GM12878 (cell line): ENCODE results near the gene CBS. TPM values are rescaled to one million over a fixed set of nuclear protein-coding genes. Genes with fewer than 3 reads are reported as not detected.
"Not testable (repeated sequence)": the region's sequence is repeated elsewhere in the genome, so short reads cannot be mapped to it uniquely, and the experiment has no call there.

ENCODE experiments used
- ATAC-seq: fragments of 200-7000 bp; cut with Tn5 transposase; 3 replicates; pipeline ENCODE4 v1.9.1; 2020; ENCODE audit warnings: mild to moderate bottlenecking, moderate library complexity
- BruUV-seq: library from RNA; stranded (reverse); fragments of 400-500 nt; replicated peaks from 2 replicates; lab custom pipeline; 2021; lab: Mats Ljungman, UMichigan
- CTCF ChIA-PET: fragments of 300-600 bp; sonication (Branson Sonifier 250); formaldehyde crosslinking; extraction: SDS; loops from one replicate; lab custom pipeline; 2021; ENCODE audit warnings: inconsistent platforms; lab: Yijun Ruan, JAX
- POLR2A ChIA-PET: fragments of 350-600 bp; formaldehyde crosslinking; extraction: SDS; loops from one replicate; lab custom pipeline; 2021; ENCODE audit warnings: inconsistent platforms; lab: Charles Lee
- RAD21 ChIA-PET: fragments of 300-600 bp; sonication (Branson Sonifier 250); formaldehyde crosslinking; loops from one replicate; lab custom pipeline; 2023; ENCODE audit warnings: antibody characterized with exemption; ENCODE audit not compliant: unreplicated experiment; lab: Charles Lee
- SMC1A ChIA-PET: fragments of 300-600 bp; sonication (Branson Sonifier 250); formaldehyde crosslinking; loops from one replicate; lab custom pipeline; 2023; ENCODE audit not compliant: unreplicated experiment, uncharacterized antibody; lab: Charles Lee
- DNase-seq: peaks from one replicate; pipeline ENCODE4 v3.0.0-alpha.2; 2011; ENCODE audit warnings: low read depth, low spot score
- FAIRE-seq: peaks from 3 replicates; lab custom pipeline; 2011; peaks lifted over from hg19 to GRCh38; lab: Jason Lieb, UNC
- H2AFZ ChIP-seq: 2 replicates; pipeline ENCODE4 v1.6.0; 2011; ENCODE audit warnings: low read depth, low read length, control low read depth; ENCODE audit not compliant: control insufficient read depth
- H3K27ac ChIP-seq: 2 replicates; pipeline ENCODE4 v1.5.1; 2011; ENCODE audit warnings: control low read depth; ENCODE audit not compliant: control insufficient read depth, insufficient read depth
- H3K27me3 ChIP-seq, 2 experiments: replicated peaks in 1 of 2; 2 replicates each; pipeline versions ENCODE4 v1.6.0 to v1.6.1; 2011; ENCODE audit warnings: low read length in 1 of 2; ENCODE audit not compliant: control insufficient read depth in 2 of 2, insufficient read depth in 2 of 2
- H3K36me3 ChIP-seq, 2 experiments: 2 replicates each; pipeline ENCODE4 v1.5.1; 2011; ENCODE audit warnings: low read length in 1 of 2; ENCODE audit not compliant: control insufficient read depth in 2 of 2, insufficient read depth in 2 of 2
- H3K4me1 ChIP-seq: 2 replicates; pipeline ENCODE4 v1.6.1; 2011; ENCODE audit warnings: mild to moderate bottlenecking, low read length, moderate library complexity, mixed read lengths; ENCODE audit not compliant: control insufficient read depth, insufficient read depth
- H3K4me2 ChIP-seq: 2 replicates; pipeline ENCODE4 v1.6.0; 2011; ENCODE audit warnings: control low read depth; ENCODE audit not compliant: control insufficient read depth, insufficient read depth
- H3K4me3 ChIP-seq: fragments of 200-600 bp; sonication (generic); 2 replicates; pipeline ENCODE4 v1.5.1; 2016
- H3K79me2 ChIP-seq: 2 replicates; pipeline ENCODE4 v1.6.0; 2011; ENCODE audit warnings: low read length; ENCODE audit not compliant: control insufficient read depth, insufficient read depth
- H3K9ac ChIP-seq: 2 replicates; pipeline ENCODE4 v1.8.0; 2011; ENCODE audit warnings: low read length, control low read depth, mixed read lengths; ENCODE audit not compliant: control insufficient read depth, insufficient read depth
- H3K9me3 ChIP-seq: replicated peaks from 3 replicates; pipeline ENCODE4 v1.5.1; 2011; ENCODE audit warnings: mild to moderate bottlenecking, low read length; ENCODE audit not compliant: control insufficient read depth, insufficient read depth
- H4K20me1 ChIP-seq: 2 replicates; pipeline ENCODE4 v1.6.0; 2011; ENCODE audit not compliant: control insufficient read depth, insufficient read depth
- BHLHE40 ChIP-seq, 2 experiments: fragments of 450-650 bp in 1 of 2; IDR thresholded peaks; 2 replicates each; pipeline ENCODE4 v1.6.1; 2011 to 2017; ENCODE audit warnings: low read depth in 2 of 2, borderline replicate concordance in 1 of 2, improper control_type of control experiment in 1 of 2, low read length in 1 of 2, mild to moderate bottlenecking in 1 of 2
- IRF3 ChIP-seq: fragments of 450-650 bp; IDR thresholded peaks from 2 replicates; pipeline ENCODE4 v1.6.1; 2014; ENCODE audit warnings: mild to moderate bottlenecking
- MXI1 ChIP-seq: fragments of 150-350 bp; IDR thresholded peaks from 2 replicates; pipeline ENCODE4 v1.6.1; 2011; ENCODE audit warnings: low read depth, mild to moderate bottlenecking, inconsistent platforms, low read length, improper control_type of control experiment
- POLR2A ChIP-seq: IDR thresholded peaks from 2 replicates; pipeline ENCODE4 v1.6.1; 2011; ENCODE audit warnings: low read depth, mild to moderate bottlenecking, low read length
- RBBP5 ChIP-seq: fragments of 200-600 bp; sonication (generic); conservative IDR thresholded peaks from 2 replicates; pipeline ENCODE4 v1.6.1; 2016
- SIN3A ChIP-seq: IDR thresholded peaks from 2 replicates; pipeline ENCODE4 v1.6.1; 2012; ENCODE audit warnings: low read depth, low read length, improper control_type of control experiment
- TARDBP ChIP-seq: IDR thresholded peaks from 2 replicates; pipeline ENCODE4 v1.6.1; 2016; ENCODE audit warnings: borderline replicate concordance
- USF1 ChIP-seq: IDR thresholded peaks from 2 replicates; pipeline ENCODE4 v1.6.1; 2011; ENCODE audit warnings: borderline replicate concordance, low read depth, mild to moderate bottlenecking, moderate library complexity, mixed read lengths, low read length; ENCODE audit not compliant: insufficient read depth; ENCODE audit errors: extremely low read length
- ZBED1 ChIP-seq: IDR thresholded peaks from 2 replicates; pipeline ENCODE4 v1.6.1; 2016; ENCODE audit warnings: borderline replicate concordance
- WGBS: methylation state at CpG from one replicate; pipeline ENCODE4 v1.1.6; 2016; ENCODE audit warnings: low lambda C conversion rate; ENCODE audit not compliant: insufficient replicate concordance, insufficient coverage; ENCODE audit errors: missing lambda C conversion rate; 5-methylcytosine and 5-hydroxymethylcytosine counted together
- in situ Hi-C: fragments of 300-500 bp; cut with MboI; formaldehyde crosslinking; loops from 9 replicates; pipeline ENCODE4 v1.14.3; 2018; ENCODE audit warnings: mixed read lengths
- intact Hi-C: fragments of 100-400 bp; cut with micrococcal nuclease; formaldehyde crosslinking; loops from one replicate; pipeline ENCODE4 v1.14.2; 2022; ENCODE audit not compliant: unreplicated experiment
- polyA plus RNA-seq, 11 experiments: library from polyadenylated mRNA; depleted of rRNA in 4 of 11; unstranded in 6 of 11; stranded (reverse) in 5 of 11; fragments of >200 nt; fragmentation: Nextera tagmentation in 4 of 11; fragmentation: Illumina TruSeq in 1 of 11; extraction: Ambion mirVana in 4 of 11; extraction: Trizol in 1 of 11; gene quantifications; 1 replicate in 1 of 11; 2 replicates in 10 of 11; pipeline versions ENCODE4 v1.2.1 to v1.2.3, GENCODE V29; 2011 to 2016; ENCODE audit warnings: inconsistent platforms in 2 of 11, missing spikeins in 2 of 11, low read depth in 1 of 11
- total RNA-seq, 4 experiments: library from RNA; depleted of rRNA in 3 of 4; stranded (reverse); fragments of >200 nt in 3 of 4; fragmentation: Illumina TruSeq in 1 of 4; extraction: Trizol in 1 of 4; gene quantifications; 2 replicates each; pipeline versions ENCODE4 v1.2.1 to v1.2.3, GENCODE V29; 2013 to 2021
- TF ChIP-seq, protein P1 (sequence below): IDR thresholded peaks from 2 replicates; pipeline ENCODE4 v1.6.1; 2012; ENCODE audit warnings: improper control_type of control experiment, low read depth, low read length; ENCODE audit not compliant: insufficient replicate concordance

The CBS gene
- total and polyA plus RNA-seq, 10 of the 15 experiments (the other 5 are each of a cell fraction or from before 2014, with no cell fraction given), result 0.10 to 4.4 (median 2.0) TPM

- H3K27me3 ChIP-seq, intact Hi-C loops, FAIRE-seq, H3K36me3 ChIP-seq, BruUV-seq, DNase-seq, H3K27ac ChIP-seq, CTCF ChIA-PET, H3K4me1 ChIP-seq, POLR2A ChIA-PET, H2AFZ ChIP-seq, H3K4me2 ChIP-seq, SMC1A ChIA-PET, RAD21 ChIA-PET, H3K9me3 ChIP-seq, H3K4me3 ChIP-seq, H3K9ac ChIP-seq, H3K79me2 ChIP-seq, ATAC-seq, H4K20me1 ChIP-seq, in situ Hi-C loops: not testable (repeated sequence)
- WGBS, result no CpG with 5 or more reads among the region's 17 CpGs
Measured at GRCh38 chr21:43036889-43037288, 38.7 kb downstream of the CBS start.

DNA sequence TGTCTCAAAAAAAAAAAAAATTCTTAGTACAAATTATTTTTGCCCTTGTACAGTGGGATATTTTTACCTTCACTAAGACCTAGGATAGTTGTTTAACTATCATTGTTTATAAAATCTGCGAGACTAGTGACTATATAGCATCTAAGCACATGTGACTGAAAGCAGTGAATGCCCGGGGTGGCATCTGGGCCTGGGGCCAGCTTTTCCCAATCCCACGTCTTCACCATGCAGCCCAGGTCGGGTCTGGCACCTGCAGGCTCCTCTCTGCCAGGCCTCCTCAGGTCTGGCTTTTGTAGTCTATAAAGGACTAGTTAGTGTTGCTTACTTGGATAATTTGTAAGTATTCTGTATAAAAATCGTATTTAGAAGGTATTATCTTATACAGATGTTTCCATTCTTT lies 40.8 kb downstream of the CBS start:
- DNase-seq (no peak), ATAC-seq (no peak), FAIRE-seq (no peak)
- ChIA-PET RAD21 (no interaction called here), SMC1A (no interaction called here), POLR2A (interaction anchor here (0.7 kb wide), 1 partner anchor 130 kb away, joined by 6 read pairs; no protein-coding TSS in a partner anchor), CTCF (no interaction called here)
- no TSS peak for BruUV-seq
- H3K79me2 ChIP-seq, result no peaks in the 10 kb centered on the region
- H2AFZ ChIP-seq, result no peak overlapping the region
- H4K20me1 ChIP-seq, result no peaks in the 10 kb centered on the region
- no peak overlapping the region for H3K9ac ChIP-seq
- peaks cover 0 to 4% of the 10 kb centered on the region in 2 experiments; a peak in 2 of 4 replicates for H3K36me3 ChIP-seq
- no peak overlapping the region for H3K4me3 ChIP-seq
- H3K27me3 ChIP-seq, result no peaks in the 10 kb centered on the region
- no peak overlapping the region for H3K27ac ChIP-seq
- no peaks in the 10 kb centered on the region for H3K4me1 ChIP-seq
- in situ Hi-C loops, result no loop called here
- intact Hi-C loops, result no loop called here
- H3K4me2 ChIP-seq, result no peak overlapping the region
- 63% methylated on average over 5 of the region's 5 CpGs for WGBS
- H3K9me3 ChIP-seq, result no peaks in the 10 kb centered on the region
- TF ChIP-seq TARDBP (no peak), USF1 (no peak), IRF3 (no peak), BHLHE40 (IDR thresholded peaks at IDR 0.05; ENCODE audit: borderline replicate concordance in 1 of 2, low read depth in 2 of 2, low read length in 1 of 2) (no peak), POLR2A (no peak), MXI1 (no peak), SIN3A (no peak), ZBED1 (no peak), RBBP5 (no peak)
- TF ChIP-seq, protein P1, sequence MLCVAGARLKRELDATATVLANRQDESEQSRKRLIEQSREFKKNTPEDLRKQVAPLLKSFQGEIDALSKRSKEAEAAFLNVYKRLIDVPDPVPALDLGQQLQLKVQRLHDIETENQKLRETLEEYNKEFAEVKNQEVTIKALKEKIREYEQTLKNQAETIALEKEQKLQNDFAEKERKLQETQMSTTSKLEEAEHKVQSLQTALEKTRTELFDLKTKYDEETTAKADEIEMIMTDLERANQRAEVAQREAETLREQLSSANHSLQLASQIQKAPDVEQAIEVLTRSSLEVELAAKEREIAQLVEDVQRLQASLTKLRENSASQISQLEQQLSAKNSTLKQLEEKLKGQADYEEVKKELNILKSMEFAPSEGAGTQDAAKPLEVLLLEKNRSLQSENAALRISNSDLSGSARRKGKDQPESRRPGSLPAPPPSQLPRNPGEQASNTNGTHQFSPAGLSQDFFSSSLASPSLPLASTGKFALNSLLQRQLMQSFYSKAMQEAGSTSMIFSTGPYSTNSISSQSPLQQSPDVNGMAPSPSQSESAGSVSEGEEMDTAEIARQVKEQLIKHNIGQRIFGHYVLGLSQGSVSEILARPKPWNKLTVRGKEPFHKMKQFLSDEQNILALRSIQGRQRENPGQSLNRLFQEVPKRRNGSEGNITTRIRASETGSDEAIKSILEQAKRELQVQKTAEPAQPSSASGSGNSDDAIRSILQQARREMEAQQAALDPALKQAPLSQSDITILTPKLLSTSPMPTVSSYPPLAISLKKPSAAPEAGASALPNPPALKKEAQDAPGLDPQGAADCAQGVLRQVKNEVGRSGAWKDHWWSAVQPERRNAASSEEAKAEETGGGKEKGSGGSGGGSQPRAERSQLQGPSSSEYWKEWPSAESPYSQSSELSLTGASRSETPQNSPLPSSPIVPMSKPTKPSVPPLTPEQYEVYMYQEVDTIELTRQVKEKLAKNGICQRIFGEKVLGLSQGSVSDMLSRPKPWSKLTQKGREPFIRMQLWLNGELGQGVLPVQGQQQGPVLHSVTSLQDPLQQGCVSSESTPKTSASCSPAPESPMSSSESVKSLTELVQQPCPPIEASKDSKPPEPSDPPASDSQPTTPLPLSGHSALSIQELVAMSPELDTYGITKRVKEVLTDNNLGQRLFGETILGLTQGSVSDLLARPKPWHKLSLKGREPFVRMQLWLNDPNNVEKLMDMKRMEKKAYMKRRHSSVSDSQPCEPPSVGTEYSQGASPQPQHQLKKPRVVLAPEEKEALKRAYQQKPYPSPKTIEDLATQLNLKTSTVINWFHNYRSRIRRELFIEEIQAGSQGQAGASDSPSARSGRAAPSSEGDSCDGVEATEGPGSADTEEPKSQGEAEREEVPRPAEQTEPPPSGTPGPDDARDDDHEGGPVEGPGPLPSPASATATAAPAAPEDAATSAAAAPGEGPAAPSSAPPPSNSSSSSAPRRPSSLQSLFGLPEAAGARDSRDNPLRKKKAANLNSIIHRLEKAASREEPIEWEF, result no peak
